GM21576 (cell line): ENCODE results near the gene B3GALT4.
"Not testable (repeated sequence)": the region's sequence is repeated elsewhere in the genome, so short reads cannot be mapped to it uniquely, and the experiment has no call there.

Experiments
- ATAC-seq: cut with Tn5 transposase; IDR thresholded peaks from one replicate; pipeline ENCODE4 v1.9.1; 2021; ENCODE audit warnings: mild to moderate bottlenecking, moderate library complexity; ENCODE audit not compliant: unreplicated experiment

Gene B3GALT4

GRCh38 chr6:33276864-33277662 is at the start of gene B3GALT4:
Gene B3GALT4, plus strand, starts transcription at chr6:33277123. Its CDS starts 297 bp downstream, at chr6:33277420.
- peak; percentile 43 for ATAC-seq

GRCh38 chr6:33235221-33235634 is 41.7 kb upstream of the B3GALT4 start:
- no peak for ATAC-seq

GRCh38 chr6:33236328-33236727 is 40.6 kb upstream of the B3GALT4 start:
- ATAC-seq = no peak

- ATAC-seq = no peak
Measured at GRCh38 chr6:33236852-33237251, 40.1 kb upstream of the B3GALT4 start.

GRCh38 chr6:33237741-33238140 is 39.2 kb upstream of the B3GALT4 start:
- no peak for ATAC-seq

GRCh38 chr6:33241968-33242367 is 35.0 kb upstream of the B3GALT4 start:
- no peak for ATAC-seq

- ATAC-seq = no peak
Measured at GRCh38 chr6:33243476-33243875, 33.4 kb upstream of the B3GALT4 start.

- ATAC-seq = peak; percentile 35
Measured at GRCh38 chr6:33247977-33248642, 28.8 kb upstream of the B3GALT4 start.

GRCh38 chr6:33248643-33248931 is 28.3 kb upstream of the B3GALT4 start:
- ATAC-seq = no peak

- peak; percentile 86 for ATAC-seq
Measured at GRCh38 chr6:33248932-33249731, 27.8 kb upstream of the B3GALT4 start.

- no peak for ATAC-seq
Measured at GRCh38 chr6:33249732-33250630, 26.9 kb upstream of the B3GALT4 start.

- no peak for ATAC-seq
Measured at GRCh38 chr6:33250731-33251130, 26.2 kb upstream of the B3GALT4 start.

GRCh38 chr6:33251395-33252012 is 25.4 kb upstream of the B3GALT4 start:
- ATAC-seq = no peak

- ATAC-seq = no peak
Measured at GRCh38 chr6:33252759-33253158, 24.2 kb upstream of the B3GALT4 start.

GRCh38 chr6:33254591-33254990 is 22.3 kb upstream of the B3GALT4 start:
- no peak for ATAC-seq

- ATAC-seq = no peak
Measured at GRCh38 chr6:33259032-33259431, 17.9 kb upstream of the B3GALT4 start.

- not testable (repeated sequence) for ATAC-seq
Measured at GRCh38 chr6:33262490-33262889, 14.4 kb upstream of the B3GALT4 start.

GRCh38 chr6:33264015-33264414 is 12.9 kb upstream of the B3GALT4 start:
- no peak for ATAC-seq

GRCh38 chr6:33271117-33271467 is 5.8 kb upstream of the B3GALT4 start:
- ATAC-seq = no peak
